Chondrocyte (in vitro differentiated cells): Measurements from ENCODE around the gene BPIFA1. TPM values are rescaled to one million over a fixed set of nuclear protein-coding genes. Genes with fewer than 3 reads are reported as not detected.

ENCODE experiments used
- DNase-seq: peaks from one replicate; pipeline ENCODE4 v3.0.0; 2021; ENCODE audit warnings: mixed read lengths, low spot score
- H3K27ac Mint-ChIP-seq: one replicate; pipeline ENCODE4 v1.8.0; 2021; ENCODE audit warnings: mild to moderate bottlenecking, moderate library complexity, mixed read lengths; ENCODE audit not compliant: unreplicated experiment
- H3K27me3 Mint-ChIP-seq: 2 replicates; pipeline ENCODE4 v1.8.0; 2021; ENCODE audit warnings: low read depth, mixed read lengths
- H3K36me3 Mint-ChIP-seq: 2 replicates; pipeline ENCODE4 v1.8.0; 2021; ENCODE audit warnings: low read depth, mixed read lengths
- H3K4me1 Mint-ChIP-seq: 2 replicates; pipeline ENCODE4 v1.8.0; 2021; ENCODE audit warnings: low read depth, mild to moderate bottlenecking, mixed read lengths
- H3K4me3 Mint-ChIP-seq: one replicate; pipeline ENCODE4 v1.8.0; 2021; ENCODE audit warnings: mild to moderate bottlenecking, moderate library complexity, mixed read lengths; ENCODE audit not compliant: unreplicated experiment
- H3K9me3 Mint-ChIP-seq: 2 replicates; pipeline ENCODE4 v1.8.0; 2021; ENCODE audit warnings: low read depth, mixed read lengths
- total RNA-seq: library from RNA; stranded (reverse); gene quantifications from 3 replicates; pipeline ENCODE4 v1.2.1, GENCODE V29; 2021
- TF ChIP-seq, protein P1 (sequence below): fragments of 200-600 bp; sonication (generic); IDR thresholded peaks from 2 replicates; pipeline ENCODE4 v1.5.0; 2021; ENCODE audit warnings: antibody characterized with exemption, mild to moderate bottlenecking, moderate library complexity

BPIFA1 gene
- total RNA-seq, 1 donor from 2014 or later: not detected

DNA sequence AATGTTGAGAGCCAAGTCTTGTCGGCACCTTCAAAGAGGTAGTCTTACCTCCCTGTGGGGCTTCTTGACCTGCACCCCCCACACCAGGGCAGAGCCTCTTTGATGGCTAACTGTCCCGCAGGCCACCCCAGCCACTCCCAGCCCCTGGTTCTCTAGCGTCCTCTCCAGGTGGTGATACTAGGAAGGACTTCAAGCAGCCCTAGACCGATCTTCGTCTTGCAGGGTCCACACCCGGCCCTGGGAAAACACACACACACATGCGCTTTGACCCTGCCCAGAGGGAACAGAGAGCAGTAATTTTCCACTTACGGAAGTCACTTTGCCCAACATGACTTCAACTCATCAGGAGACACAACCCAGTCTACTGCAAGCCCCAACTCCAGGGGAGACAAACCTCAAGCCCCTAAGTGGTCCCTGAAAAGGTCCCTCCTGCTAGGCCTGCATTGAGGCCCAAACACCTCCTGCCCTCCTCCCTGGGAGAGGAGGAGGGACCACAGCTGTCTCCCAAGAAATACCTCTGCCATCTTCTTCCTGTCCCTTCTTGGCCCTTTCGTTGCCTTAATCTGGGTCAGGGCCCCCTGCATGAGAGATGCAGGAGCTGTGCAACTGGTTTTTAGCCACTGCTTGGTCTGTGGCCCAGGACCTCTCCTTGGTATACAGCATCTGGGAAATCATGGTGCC is 44.3 kb downstream of the BPIFA1 start:
- H3K4me1 Mint-ChIP-seq: no peaks in the 10 kb centered on the region
- TF ChIP-seq, protein P1, sequence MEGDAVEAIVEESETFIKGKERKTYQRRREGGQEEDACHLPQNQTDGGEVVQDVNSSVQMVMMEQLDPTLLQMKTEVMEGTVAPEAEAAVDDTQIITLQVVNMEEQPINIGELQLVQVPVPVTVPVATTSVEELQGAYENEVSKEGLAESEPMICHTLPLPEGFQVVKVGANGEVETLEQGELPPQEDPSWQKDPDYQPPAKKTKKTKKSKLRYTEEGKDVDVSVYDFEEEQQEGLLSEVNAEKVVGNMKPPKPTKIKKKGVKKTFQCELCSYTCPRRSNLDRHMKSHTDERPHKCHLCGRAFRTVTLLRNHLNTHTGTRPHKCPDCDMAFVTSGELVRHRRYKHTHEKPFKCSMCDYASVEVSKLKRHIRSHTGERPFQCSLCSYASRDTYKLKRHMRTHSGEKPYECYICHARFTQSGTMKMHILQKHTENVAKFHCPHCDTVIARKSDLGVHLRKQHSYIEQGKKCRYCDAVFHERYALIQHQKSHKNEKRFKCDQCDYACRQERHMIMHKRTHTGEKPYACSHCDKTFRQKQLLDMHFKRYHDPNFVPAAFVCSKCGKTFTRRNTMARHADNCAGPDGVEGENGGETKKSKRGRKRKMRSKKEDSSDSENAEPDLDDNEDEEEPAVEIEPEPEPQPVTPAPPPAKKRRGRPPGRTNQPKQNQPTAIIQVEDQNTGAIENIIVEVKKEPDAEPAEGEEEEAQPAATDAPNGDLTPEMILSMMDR: no peak
- H3K9me3 Mint-ChIP-seq: no peaks in the 10 kb centered on the region
- peaks cover 64% of the 10 kb centered on the region for H3K27me3 Mint-ChIP-seq
- no peak overlapping the region for H3K27ac Mint-ChIP-seq
- peak; percentile 19 for DNase-seq
- no peaks in the 10 kb centered on the region for H3K36me3 Mint-ChIP-seq
- H3K4me3 Mint-ChIP-seq: no peak overlapping the region

DNA sequence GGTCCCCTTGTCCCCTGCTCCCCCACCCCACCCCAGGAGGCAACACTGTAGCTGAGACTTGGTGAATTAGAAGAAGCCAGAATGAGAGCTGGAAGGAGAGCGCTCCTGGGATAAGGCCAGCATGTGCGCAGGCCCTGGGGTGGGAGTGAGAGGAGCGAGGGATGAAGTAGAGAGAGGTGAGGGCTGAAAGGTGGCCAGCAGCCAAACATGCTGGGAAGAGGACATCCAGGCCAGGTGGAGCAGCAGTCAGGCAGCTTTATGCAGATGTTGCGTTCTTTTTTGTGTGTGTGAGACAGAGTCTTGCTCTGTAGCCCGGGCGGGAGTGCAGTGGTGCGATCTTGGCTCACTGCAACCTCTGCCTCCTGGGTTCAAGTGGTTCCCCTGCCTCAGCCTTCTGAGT is 45.0 kb downstream of the BPIFA1 start:
- Mint-ChIP-seq H3K36me3 (no peaks in the 10 kb centered on the region), H3K4me3 (no peak overlapping the region), H3K27me3 (peaks cover 68% of the 10 kb centered on the region), H3K4me1 (no peaks in the 10 kb centered on the region), H3K27ac (no peak overlapping the region), H3K9me3 (no peaks in the 10 kb centered on the region)
- TF ChIP-seq, protein P1: no peak
- DNase-seq: peak; percentile 44

DNA sequence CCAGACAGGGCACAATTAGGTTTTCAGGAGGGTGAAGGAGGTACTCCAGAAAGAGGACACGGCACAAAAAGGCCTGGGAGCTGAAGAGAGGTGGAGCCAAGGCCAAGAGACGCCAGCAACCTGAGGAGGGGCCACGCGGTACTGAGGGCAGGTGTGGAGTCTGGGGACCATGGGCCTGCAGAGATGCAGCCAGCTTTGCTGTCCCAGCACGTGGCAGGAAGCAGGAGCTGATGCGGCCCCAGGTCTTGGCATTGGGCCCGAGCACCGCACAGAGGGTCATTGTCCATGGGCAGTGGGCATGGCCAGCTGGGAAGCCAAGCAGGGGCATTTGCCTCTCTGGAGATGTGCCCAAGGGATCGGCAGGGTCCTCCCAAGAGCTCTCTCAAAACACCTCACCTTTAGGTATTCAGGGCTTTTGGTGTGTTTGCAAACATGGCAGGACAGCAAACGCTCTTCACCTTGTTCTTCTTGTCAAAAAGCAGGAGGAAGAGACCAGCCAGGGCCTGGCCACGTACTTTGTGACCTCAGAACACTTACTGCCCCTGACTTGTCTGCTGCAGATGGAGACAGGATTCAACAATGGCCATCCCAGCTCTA is 45.9 kb downstream of the BPIFA1 start:
- TF ChIP-seq, protein P1: no peak
- Mint-ChIP-seq H3K27me3 (peaks cover 70% of the 10 kb centered on the region), H3K4me3 (no peak overlapping the region), H3K36me3 (no peaks in the 10 kb centered on the region), H3K9me3 (no peaks in the 10 kb centered on the region), H3K4me1 (no peaks in the 10 kb centered on the region), H3K27ac (no peak overlapping the region)
- DNase-seq: peak; percentile 79

- peaks cover 76% of the 10 kb centered on the region for H3K27me3 Mint-ChIP-seq
Measured at GRCh38 chr20:33282196-33282934, 46.6 kb downstream of the BPIFA1 start.

More at GRCh38 chr20:33282196-33282934, 46.6 kb downstream of the BPIFA1 start:
- peak; percentile 53 for DNase-seq
- TF ChIP-seq, protein P1: no peak
- H3K27ac Mint-ChIP-seq: no peak overlapping the region
- H3K36me3 Mint-ChIP-seq: no peaks in the 10 kb centered on the region
- no peaks in the 10 kb centered on the region for H3K9me3 Mint-ChIP-seq
- H3K4me3 Mint-ChIP-seq: no peak overlapping the region
- H3K4me1 Mint-ChIP-seq: no peaks in the 10 kb centered on the region
